VCaP (cell line): ENCODE data around the gene SLC15A3.
"Not testable (repeated sequence)": the region's sequence is repeated elsewhere in the genome, so short reads cannot be mapped to it uniquely, and the experiment has no call there.

ENCODE experiments used
- H3K27ac ChIP-seq: fragments of 450-650 bp; 2 replicates; pipeline ENCODE4 v1.5.1; 2017
- TF ChIP-seq, protein P1 (sequence below): fragments of 450-650 bp; conservative IDR thresholded peaks from 2 replicates; pipeline ENCODE4 v1.5.1; 2017; ENCODE audit warnings: mild to moderate bottlenecking, moderate library complexity

Gene SLC15A3

DNA sequence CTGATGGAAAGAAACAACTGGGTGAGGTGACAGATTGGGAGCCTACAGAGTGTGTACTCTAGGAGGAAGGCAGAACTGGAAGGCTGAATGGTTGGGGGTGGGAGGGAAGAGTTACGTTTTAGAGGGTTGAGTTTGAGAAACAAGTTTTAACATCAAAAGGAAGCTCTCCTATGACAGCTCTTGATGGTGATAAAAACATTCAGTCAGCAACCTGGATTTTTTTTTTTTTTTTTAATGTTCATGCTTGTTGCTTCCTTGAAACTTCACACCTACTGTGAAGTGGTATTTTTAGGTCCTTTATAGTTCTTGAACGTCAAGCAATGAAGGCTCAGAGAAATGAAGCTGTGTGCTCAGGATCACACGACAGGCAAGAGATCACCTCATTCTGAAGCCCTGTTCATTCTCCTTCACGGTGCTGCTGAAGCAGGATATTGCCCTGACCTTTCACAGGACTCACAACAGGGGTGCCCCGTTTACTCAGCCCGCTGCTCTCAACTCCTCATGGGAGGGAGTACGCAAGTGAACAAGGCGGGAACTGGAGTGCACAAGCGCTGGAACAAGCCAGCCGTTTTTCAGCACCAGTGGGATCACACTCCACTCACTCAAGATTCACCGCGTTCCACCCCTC is 39.6 kb downstream of the SLC15A3 start:
- peak overlapping the region; percentile 90 for H3K27ac ChIP-seq
- TF ChIP-seq, protein P1, sequence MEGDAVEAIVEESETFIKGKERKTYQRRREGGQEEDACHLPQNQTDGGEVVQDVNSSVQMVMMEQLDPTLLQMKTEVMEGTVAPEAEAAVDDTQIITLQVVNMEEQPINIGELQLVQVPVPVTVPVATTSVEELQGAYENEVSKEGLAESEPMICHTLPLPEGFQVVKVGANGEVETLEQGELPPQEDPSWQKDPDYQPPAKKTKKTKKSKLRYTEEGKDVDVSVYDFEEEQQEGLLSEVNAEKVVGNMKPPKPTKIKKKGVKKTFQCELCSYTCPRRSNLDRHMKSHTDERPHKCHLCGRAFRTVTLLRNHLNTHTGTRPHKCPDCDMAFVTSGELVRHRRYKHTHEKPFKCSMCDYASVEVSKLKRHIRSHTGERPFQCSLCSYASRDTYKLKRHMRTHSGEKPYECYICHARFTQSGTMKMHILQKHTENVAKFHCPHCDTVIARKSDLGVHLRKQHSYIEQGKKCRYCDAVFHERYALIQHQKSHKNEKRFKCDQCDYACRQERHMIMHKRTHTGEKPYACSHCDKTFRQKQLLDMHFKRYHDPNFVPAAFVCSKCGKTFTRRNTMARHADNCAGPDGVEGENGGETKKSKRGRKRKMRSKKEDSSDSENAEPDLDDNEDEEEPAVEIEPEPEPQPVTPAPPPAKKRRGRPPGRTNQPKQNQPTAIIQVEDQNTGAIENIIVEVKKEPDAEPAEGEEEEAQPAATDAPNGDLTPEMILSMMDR: no peak

DNA sequence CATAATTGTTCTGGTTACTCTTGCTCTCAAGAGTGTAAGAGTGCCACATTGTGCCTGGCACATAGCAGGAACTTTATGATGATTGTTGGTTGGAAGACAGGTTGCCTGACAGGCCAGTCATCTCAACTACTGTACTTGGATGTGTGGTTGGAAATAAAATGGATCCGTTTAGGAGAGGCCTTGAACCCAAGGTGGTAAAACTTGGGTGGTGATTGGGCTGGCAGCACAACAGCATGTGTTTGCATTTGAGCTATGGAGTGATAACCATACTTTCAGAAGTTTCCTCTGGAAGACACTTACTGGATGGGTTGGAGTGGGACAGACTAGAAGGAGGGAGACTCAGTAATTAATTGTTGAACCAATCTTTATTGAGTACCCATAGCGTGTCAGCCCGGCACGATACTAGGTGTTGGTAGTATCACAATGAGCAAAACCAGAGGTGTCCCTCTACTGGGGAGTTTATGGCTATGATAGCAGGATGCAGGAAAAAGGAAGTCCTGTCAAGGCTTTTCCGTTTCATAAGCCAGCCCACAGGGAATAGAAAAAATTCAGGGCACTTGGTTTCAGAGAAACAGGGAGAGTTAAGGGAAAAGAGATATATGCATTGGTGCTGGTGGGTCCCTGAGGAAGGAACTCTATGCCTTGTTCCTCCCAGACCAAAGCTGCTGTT is 41.1 kb downstream of the SLC15A3 start:
- TF ChIP-seq, protein P1: no peak
- H3K27ac ChIP-seq: no peak overlapping the region

DNA sequence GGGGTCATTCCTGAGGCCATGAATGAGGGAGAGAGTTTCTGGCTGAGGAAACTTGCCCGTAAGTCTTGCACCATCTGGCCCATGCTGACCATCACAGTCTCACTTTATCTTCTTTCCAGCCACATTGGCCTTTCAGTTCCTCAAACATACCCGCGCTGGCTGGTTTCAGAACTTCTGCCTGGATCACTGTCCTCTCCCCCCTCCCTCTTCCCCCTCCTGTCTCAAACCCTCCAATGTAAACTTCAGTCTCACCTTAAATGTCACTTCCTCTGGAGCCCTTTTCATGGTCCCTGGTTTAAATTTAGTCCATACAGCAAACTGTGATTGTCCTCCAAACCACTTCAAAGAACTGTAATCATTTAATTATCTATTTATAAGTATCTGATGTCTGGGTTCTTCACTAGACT is 41.7 kb downstream of the SLC15A3 start:
- TF ChIP-seq, protein P1: no peak
- no peak overlapping the region for H3K27ac ChIP-seq

DNA sequence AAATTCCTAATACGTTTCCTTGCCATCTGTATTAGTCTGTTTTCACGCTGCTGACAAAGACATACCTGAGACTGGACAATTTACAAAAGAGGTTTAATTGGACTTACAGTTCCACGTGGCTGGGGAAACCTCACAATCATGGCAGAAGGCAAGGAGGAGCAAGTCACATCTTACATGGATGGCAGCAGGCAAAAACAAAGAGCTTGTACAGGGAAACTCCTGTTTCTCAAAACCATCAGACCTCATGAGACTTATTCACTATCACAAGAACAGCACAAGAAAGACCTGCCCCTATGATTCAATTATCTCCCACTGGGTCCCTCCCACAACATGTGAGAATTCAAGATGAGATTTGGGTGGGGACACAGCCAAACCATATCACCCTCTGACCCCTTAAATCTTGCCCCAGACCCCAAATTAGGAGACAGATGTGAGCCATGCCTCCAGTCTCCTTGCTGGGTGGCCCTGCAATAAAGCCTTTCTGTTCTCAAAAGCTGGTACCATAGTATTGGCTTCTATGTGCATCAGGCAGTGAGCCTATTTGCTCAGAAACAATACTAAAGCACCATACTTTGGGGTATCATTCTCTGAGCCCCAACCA is 42.2 kb downstream of the SLC15A3 start:
- H3K27ac ChIP-seq: not testable (repeated sequence)

DNA sequence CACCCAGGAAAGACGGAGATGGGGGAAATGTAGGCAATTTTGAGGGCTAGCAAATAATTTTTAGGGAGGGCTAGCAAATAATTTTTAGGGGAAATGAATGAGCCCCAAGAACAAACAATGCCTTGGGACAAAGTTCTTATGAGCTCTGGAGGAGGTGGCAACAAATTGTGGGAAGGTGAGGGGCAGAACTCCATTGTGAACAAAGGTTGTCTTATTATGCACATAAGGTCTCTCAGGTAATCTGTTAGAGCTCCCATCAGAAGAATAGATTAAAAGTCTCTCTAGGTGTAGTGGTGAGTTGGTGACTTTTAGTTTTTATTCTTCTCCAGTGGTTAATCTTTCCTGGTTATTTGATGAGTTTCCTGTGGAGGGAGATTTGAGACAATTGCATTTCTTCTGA is 43.2 kb downstream of the SLC15A3 start:
- TF ChIP-seq, protein P1: no peak
- no peak overlapping the region for H3K27ac ChIP-seq

DNA sequence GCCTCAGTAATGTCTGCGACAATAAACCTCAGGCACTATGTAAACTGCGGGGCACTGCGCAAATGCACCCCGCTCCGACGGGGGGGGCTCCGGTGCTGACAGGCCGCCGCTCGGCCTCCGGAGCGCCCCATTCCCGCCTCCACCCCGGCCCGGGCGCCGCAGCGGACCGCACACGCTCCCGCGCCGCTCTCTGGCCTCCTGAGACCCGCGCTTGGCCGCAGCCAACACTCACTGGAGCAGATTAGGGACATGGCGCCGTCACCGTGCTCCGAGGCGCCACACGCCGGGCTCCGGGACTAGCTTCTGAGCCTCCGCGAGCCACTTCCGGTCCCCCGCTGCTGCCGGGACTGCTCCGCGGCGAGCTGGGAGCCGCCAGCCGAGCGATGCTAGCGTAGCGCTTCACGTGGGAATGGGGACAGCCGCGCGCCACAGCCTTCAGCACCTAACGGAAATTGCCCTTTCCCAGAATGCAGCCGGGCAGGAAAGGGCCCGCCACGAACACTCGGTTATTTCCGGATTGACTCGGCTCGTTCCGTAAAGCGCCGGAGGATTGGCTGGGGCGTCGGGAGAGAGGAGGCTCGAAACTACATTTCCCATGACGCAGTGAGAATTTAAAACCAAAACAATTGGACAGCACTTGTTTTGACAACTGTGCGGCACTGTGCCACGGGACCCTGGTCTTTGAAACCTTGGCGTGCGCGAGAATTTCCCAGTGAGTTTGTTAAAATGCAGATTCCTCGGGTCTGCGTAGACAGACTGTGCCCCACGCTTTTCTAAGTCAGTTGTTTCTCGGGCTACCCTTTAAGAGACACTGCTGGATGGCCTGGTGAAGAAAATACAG is 45.6 kb downstream of the SLC15A3 start, which contains the start of gene PRPF19:
Gene PRPF19, minus strand, starts transcription at position 454 of the 841 bp plus-strand sequence. Its CDS starts 203 bp downstream, at position 251.
- peak within 1 kb of the TSS; percentile 94 for H3K27ac ChIP-seq
- TF ChIP-seq, protein P1: no peak

DNA sequence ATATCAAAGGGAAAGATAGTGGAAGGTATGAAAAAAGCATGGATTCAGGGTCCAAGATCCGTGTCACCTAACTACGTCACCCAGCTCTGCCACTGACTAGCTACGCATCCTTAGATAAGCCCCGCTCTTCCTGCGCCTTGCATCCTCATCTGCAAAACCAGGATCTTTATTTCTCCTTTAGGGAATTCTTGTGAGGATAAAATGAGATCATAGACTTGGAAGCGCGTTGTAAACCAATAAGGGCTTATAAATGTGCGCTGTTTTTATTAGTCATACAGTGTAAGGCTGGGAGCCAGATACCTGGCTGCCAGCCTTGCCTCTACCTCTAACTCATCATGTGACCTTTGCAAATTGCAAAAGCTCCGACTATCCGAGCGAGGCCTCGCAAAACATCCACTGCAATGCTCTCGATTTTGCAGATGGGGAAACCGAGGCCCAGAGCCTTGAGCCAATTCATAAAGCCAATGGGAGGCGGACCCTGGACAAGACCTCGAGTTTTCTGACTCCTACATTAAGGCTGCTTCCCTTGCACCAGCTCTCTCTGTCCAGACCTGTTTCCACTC is 46.3 kb downstream of the SLC15A3 start:
- H3K27ac ChIP-seq: peak overlapping the region; percentile 94
- TF ChIP-seq, protein P1: no peak
